GM12878 (cell line): ENCODE measurements around the gene PDZD7.

ENCODE experiments used
- POLR2A ChIP-seq: IDR thresholded peaks from 2 replicates; pipeline ENCODE4 v1.6.1; 2011; ENCODE audit warnings: low read depth, mild to moderate bottlenecking, low read length
- RAD21 ChIP-seq: IDR thresholded peaks from 2 replicates; pipeline ENCODE4 v1.6.1; 2011; ENCODE audit warnings: mild to moderate bottlenecking, low read depth, low read length, moderate library complexity; ENCODE audit not compliant: insufficient read depth
- TF ChIP-seq, protein P1 (sequence below), 3 experiments: IDR thresholded peaks in 2 of 3; conservative IDR thresholded peaks in 1 of 3; 2 replicates each; pipeline ENCODE4 v1.5.1; 2011; ENCODE audit warnings: low read depth in 3 of 3, low read length in 3 of 3, mild to moderate bottlenecking in 3 of 3, control low read depth in 2 of 3, moderate library complexity in 2 of 3, inconsistent platforms in 1 of 3, mixed read lengths in 1 of 3; ENCODE audit not compliant: control insufficient read depth in 2 of 3, insufficient read depth in 1 of 3; ENCODE audit errors: extremely low read depth in 1 of 3
- TF ChIP-seq, protein P2 (sequence below): IDR thresholded peaks from 2 replicates; pipeline ENCODE4 v1.6.1; 2011; ENCODE audit warnings: borderline replicate concordance, low read depth, mild to moderate bottlenecking, moderate library complexity, mixed read lengths, low read length; ENCODE audit not compliant: insufficient read depth; ENCODE audit errors: extremely low read length

DNA sequence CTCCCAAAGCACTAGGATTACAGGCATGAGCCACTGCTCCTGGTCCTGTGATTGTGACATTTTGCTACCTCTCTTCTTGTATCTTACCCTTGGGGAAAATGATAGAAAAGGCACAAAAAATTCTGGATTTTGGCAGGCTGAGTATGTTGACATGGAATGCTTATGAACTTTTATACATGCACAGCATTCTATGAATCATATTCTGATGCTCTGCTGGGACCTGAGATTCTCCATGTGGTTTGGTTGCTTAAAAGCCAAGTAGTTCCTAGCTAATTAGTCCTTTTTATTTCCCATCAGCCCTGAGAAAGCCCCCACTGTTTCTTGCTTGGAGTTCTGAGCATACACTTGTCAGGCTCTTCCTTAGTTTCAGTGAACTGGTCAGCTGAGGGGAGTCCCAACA is 22.6 kb upstream of the PDZD7 start:
- TF ChIP-seq, protein P1, sequence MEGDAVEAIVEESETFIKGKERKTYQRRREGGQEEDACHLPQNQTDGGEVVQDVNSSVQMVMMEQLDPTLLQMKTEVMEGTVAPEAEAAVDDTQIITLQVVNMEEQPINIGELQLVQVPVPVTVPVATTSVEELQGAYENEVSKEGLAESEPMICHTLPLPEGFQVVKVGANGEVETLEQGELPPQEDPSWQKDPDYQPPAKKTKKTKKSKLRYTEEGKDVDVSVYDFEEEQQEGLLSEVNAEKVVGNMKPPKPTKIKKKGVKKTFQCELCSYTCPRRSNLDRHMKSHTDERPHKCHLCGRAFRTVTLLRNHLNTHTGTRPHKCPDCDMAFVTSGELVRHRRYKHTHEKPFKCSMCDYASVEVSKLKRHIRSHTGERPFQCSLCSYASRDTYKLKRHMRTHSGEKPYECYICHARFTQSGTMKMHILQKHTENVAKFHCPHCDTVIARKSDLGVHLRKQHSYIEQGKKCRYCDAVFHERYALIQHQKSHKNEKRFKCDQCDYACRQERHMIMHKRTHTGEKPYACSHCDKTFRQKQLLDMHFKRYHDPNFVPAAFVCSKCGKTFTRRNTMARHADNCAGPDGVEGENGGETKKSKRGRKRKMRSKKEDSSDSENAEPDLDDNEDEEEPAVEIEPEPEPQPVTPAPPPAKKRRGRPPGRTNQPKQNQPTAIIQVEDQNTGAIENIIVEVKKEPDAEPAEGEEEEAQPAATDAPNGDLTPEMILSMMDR (IDR thresholded peaks at IDR 0.05 in 2 of 3, conservative IDR thresholded peaks at IDR 0.05 in 1 of 3; ENCODE audit: control insufficient read depth in 2 of 3, extremely low read depth in 1 of 3, insufficient read depth in 1 of 3, low read depth in 3 of 3, low read length in 3 of 3), result no peak
- no peak for TF ChIP-seq RAD21
- TF ChIP-seq, protein P2, sequence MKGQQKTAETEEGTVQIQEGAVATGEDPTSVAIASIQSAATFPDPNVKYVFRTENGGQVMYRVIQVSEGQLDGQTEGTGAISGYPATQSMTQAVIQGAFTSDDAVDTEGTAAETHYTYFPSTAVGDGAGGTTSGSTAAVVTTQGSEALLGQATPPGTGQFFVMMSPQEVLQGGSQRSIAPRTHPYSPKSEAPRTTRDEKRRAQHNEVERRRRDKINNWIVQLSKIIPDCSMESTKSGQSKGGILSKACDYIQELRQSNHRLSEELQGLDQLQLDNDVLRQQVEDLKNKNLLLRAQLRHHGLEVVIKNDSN, result no peak
- no peak for TF ChIP-seq POLR2A
